WI38 (cell line): ENCODE measurements around the gene GPRC5B.

Experiments
- H3K4me3 ChIP-seq: 2 replicates; pipeline ENCODE4 v1.5.1; 2011; ENCODE audit warnings: low read depth, mild to moderate bottlenecking, control low read depth, low read length
- CTCF ChIP-seq: IDR thresholded peaks from 2 replicates; pipeline ENCODE4 v1.5.1; 2012; ENCODE audit warnings: low read depth, mild to moderate bottlenecking, control low read depth, low read length

GPRC5B gene

GRCh38 chr16:19809121-19809635, 75.5 kb downstream of the GPRC5B start:
- H3K4me3 ChIP-seq: no peak overlapping the region
- TF ChIP-seq CTCF: no peak

GRCh38 chr16:19808061-19808641, 76.5 kb downstream of the GPRC5B start:
- no peak for TF ChIP-seq CTCF
- no peak overlapping the region for H3K4me3 ChIP-seq
